GM21717 (cell line): Measurements from ENCODE around the gene ATP9B.
"Not testable (repeated sequence)": the region's sequence is repeated elsewhere in the genome, so short reads cannot be mapped to it uniquely, and the experiment has no call there.

ENCODE experiments used
- ATAC-seq: cut with Tn5 transposase; IDR thresholded peaks from one replicate; pipeline ENCODE4 v1.9.1; 2021; ENCODE audit warnings: mild to moderate bottlenecking, moderate library complexity; ENCODE audit not compliant: unreplicated experiment

Gene ATP9B

GRCh38 chr18:79227621-79228020 lies 158.4 kb downstream of the ATP9B start:
- ATAC-seq = no peak

GRCh38 chr18:79229431-79229830 lies 160.2 kb downstream of the ATP9B start:
- no peak for ATAC-seq

GRCh38 chr18:79234438-79234837 lies 165.2 kb downstream of the ATP9B start:
- no peak for ATAC-seq

- no peak for ATAC-seq
Observed at GRCh38 chr18:79239631-79240030, 170.4 kb downstream of the ATP9B start.

- ATAC-seq = no peak
Observed at GRCh38 chr18:79241755-79242154, 172.6 kb downstream of the ATP9B start.

- no peak for ATAC-seq
Observed at GRCh38 chr18:79242246-79242645, 173.1 kb downstream of the ATP9B start.

- no peak for ATAC-seq
Observed at GRCh38 chr18:79245517-79246001, 176.4 kb downstream of the ATP9B start.

GRCh38 chr18:79246309-79247108 lies 177.3 kb downstream of the ATP9B start:
- peak; percentile 99 for ATAC-seq

- no peak for ATAC-seq
Observed at GRCh38 chr18:79248495-79249060, 179.4 kb downstream of the ATP9B start.

GRCh38 chr18:79250301-79250981 lies 181.2 kb downstream of the ATP9B start:
- ATAC-seq = no peak

- no peak for ATAC-seq
Observed at GRCh38 chr18:79251021-79251420, 181.8 kb downstream of the ATP9B start.

- no peak for ATAC-seq
Observed at GRCh38 chr18:79252904-79253633, 183.9 kb downstream of the ATP9B start.

- ATAC-seq = no peak
Observed at GRCh38 chr18:79257480-79257879, 188.3 kb downstream of the ATP9B start.

GRCh38 chr18:79258447-79258846 lies 189.3 kb downstream of the ATP9B start:
- ATAC-seq = no peak

- no peak for ATAC-seq
Observed at GRCh38 chr18:79259218-79259617, 190.0 kb downstream of the ATP9B start.

- ATAC-seq = no peak
Observed at GRCh38 chr18:79260023-79260422, 190.8 kb downstream of the ATP9B start.

GRCh38 chr18:79260510-79260909 lies 191.3 kb downstream of the ATP9B start:
- no peak for ATAC-seq

GRCh38 chr18:79265068-79265467 lies 195.9 kb downstream of the ATP9B start:
- ATAC-seq = not testable (repeated sequence)

- not testable (repeated sequence) for ATAC-seq
Observed at GRCh38 chr18:79271812-79272211, 202.6 kb downstream of the ATP9B start.

- no peak for ATAC-seq
Observed at GRCh38 chr18:79272916-79273315, 203.7 kb downstream of the ATP9B start.

GRCh38 chr18:79274823-79275222 lies 205.6 kb downstream of the ATP9B start:
- no peak for ATAC-seq
